ENCODE data around the gene RSRP1.
"Not testable (repeated sequence)": the region's sequence is repeated elsewhere in the genome, so short reads cannot be mapped to it uniquely, and the experiment has no call there.

Gene RSRP1

GRCh38 chr1:25247024-25247828 lies at the start of gene RSRP1:
Gene RSRP1 (minus strand): TSS chr1:25247454. CDS start chr1:25246963, 491 bp downstream.
- Histone ChIP-seq H3K36me3 (ENCODE audit: insufficient read depth, insufficient read length, low read length) (peaks cover 49% of the 10 kb centered on the region), H3K4me1 (ENCODE audit: insufficient read depth, insufficient read length) (peaks cover 4% of the 10 kb centered on the region), H3K9ac (ENCODE audit: insufficient read length, low read depth) (peak within 1 kb of the TSS; percentile 100), H3K9me3 (ENCODE audit: insufficient read depth, low read length) (no peaks in the 10 kb centered on the region), H3K27me3 (ENCODE audit: insufficient read depth, insufficient read length) (no peaks in the 10 kb centered on the region), H3K4me3 (ENCODE audit: insufficient read length, low read depth) (peak within 1 kb of the TSS; percentile 100)
- peak; percentile 99 for DNase-seq (ENCODE audit: low read depth, low spot score)
- no peak for TF ChIP-seq ZNF274 (IDR thresholded peaks at IDR 0.05; ENCODE audit: low read depth, low read length)
- no peak for TF ChIP-seq YY1 (IDR thresholded peaks at IDR 0.05; ENCODE audit: insufficient read depth, insufficient read length)
- TF ChIP-seq SUZ12 (IDR thresholded peaks at IDR 0.05; ENCODE audit: extremely low read depth, insufficient read depth, insufficient read length), result no peak

GRCh38 chr1:25296501-25296900 lies 49.2 kb upstream of the RSRP1 start:
- not testable (repeated sequence) for H3K27me3 ChIP-seq (ENCODE audit: insufficient read depth, insufficient read length); H3K4me1 ChIP-seq (ENCODE audit: insufficient read depth, insufficient read length); H3K9me3 ChIP-seq (ENCODE audit: insufficient read depth, low read length); H3K36me3 ChIP-seq (ENCODE audit: insufficient read depth, insufficient read length, low read length); DNase-seq (ENCODE audit: low read depth, low spot score); H3K4me3 ChIP-seq (ENCODE audit: insufficient read length, low read depth); H3K9ac ChIP-seq (ENCODE audit: insufficient read length, low read depth)

- H3K9ac ChIP-seq (ENCODE audit: insufficient read length, low read depth); H3K4me3 ChIP-seq (ENCODE audit: insufficient read length, low read depth); H3K9me3 ChIP-seq (ENCODE audit: insufficient read depth, low read length); H3K27me3 ChIP-seq (ENCODE audit: insufficient read depth, insufficient read length); DNase-seq (ENCODE audit: low read depth, low spot score); H3K36me3 ChIP-seq (ENCODE audit: insufficient read depth, insufficient read length, low read length); H3K4me1 ChIP-seq (ENCODE audit: insufficient read depth, insufficient read length): not testable (repeated sequence)
These were observed 47.9 kb upstream of the RSRP1 start for GRCh38 chr1:25294889-25295826.

- H3K36me3 ChIP-seq (ENCODE audit: insufficient read depth, insufficient read length, low read length); H3K27me3 ChIP-seq (ENCODE audit: insufficient read depth, insufficient read length); H3K4me3 ChIP-seq (ENCODE audit: insufficient read length, low read depth); DNase-seq (ENCODE audit: low read depth, low spot score); H3K4me1 ChIP-seq (ENCODE audit: insufficient read depth, insufficient read length); H3K9me3 ChIP-seq (ENCODE audit: insufficient read depth, low read length); H3K9ac ChIP-seq (ENCODE audit: insufficient read length, low read depth): not testable (repeated sequence)
These were observed 46.2 kb upstream of the RSRP1 start for GRCh38 chr1:25293426-25293825.

- H3K27me3 ChIP-seq (ENCODE audit: insufficient read depth, insufficient read length); DNase-seq (ENCODE audit: low read depth, low spot score); H3K4me3 ChIP-seq (ENCODE audit: insufficient read length, low read depth); H3K4me1 ChIP-seq (ENCODE audit: insufficient read depth, insufficient read length); H3K9ac ChIP-seq (ENCODE audit: insufficient read length, low read depth); H3K9me3 ChIP-seq (ENCODE audit: insufficient read depth, low read length); H3K36me3 ChIP-seq (ENCODE audit: insufficient read depth, insufficient read length, low read length): not testable (repeated sequence)
These were observed 42.8 kb upstream of the RSRP1 start for GRCh38 chr1:25290043-25290442.

- H3K27me3 ChIP-seq (ENCODE audit: insufficient read depth, insufficient read length); H3K36me3 ChIP-seq (ENCODE audit: insufficient read depth, insufficient read length, low read length); H3K9me3 ChIP-seq (ENCODE audit: insufficient read depth, low read length); H3K4me3 ChIP-seq (ENCODE audit: insufficient read length, low read depth); H3K9ac ChIP-seq (ENCODE audit: insufficient read length, low read depth); DNase-seq (ENCODE audit: low read depth, low spot score); H3K4me1 ChIP-seq (ENCODE audit: insufficient read depth, insufficient read length): not testable (repeated sequence)
These were observed 41.4 kb upstream of the RSRP1 start for GRCh38 chr1:25288573-25289101.

- H3K4me3 ChIP-seq (ENCODE audit: insufficient read length, low read depth); H3K36me3 ChIP-seq (ENCODE audit: insufficient read depth, insufficient read length, low read length); DNase-seq (ENCODE audit: low read depth, low spot score); H3K27me3 ChIP-seq (ENCODE audit: insufficient read depth, insufficient read length); H3K4me1 ChIP-seq (ENCODE audit: insufficient read depth, insufficient read length); H3K9me3 ChIP-seq (ENCODE audit: insufficient read depth, low read length); H3K9ac ChIP-seq (ENCODE audit: insufficient read length, low read depth): not testable (repeated sequence)
These were observed 39.9 kb upstream of the RSRP1 start for GRCh38 chr1:25287164-25287563.

GRCh38 chr1:25285862-25286261 lies 38.6 kb upstream of the RSRP1 start:
- H3K27me3 ChIP-seq (ENCODE audit: insufficient read depth, insufficient read length); H3K4me1 ChIP-seq (ENCODE audit: insufficient read depth, insufficient read length); DNase-seq (ENCODE audit: low read depth, low spot score); H3K4me3 ChIP-seq (ENCODE audit: insufficient read length, low read depth); H3K9ac ChIP-seq (ENCODE audit: insufficient read length, low read depth); H3K9me3 ChIP-seq (ENCODE audit: insufficient read depth, low read length); H3K36me3 ChIP-seq (ENCODE audit: insufficient read depth, insufficient read length, low read length): not testable (repeated sequence)

- H3K27me3 ChIP-seq (ENCODE audit: insufficient read depth, insufficient read length); H3K4me1 ChIP-seq (ENCODE audit: insufficient read depth, insufficient read length); H3K4me3 ChIP-seq (ENCODE audit: insufficient read length, low read depth): not testable (repeated sequence)
These were observed 32.4 kb upstream of the RSRP1 start for GRCh38 chr1:25279693-25280111.

GRCh38 chr1:25278790-25279189 lies 31.5 kb upstream of the RSRP1 start:
- H3K9me3 ChIP-seq (ENCODE audit: insufficient read depth, low read length); H3K4me1 ChIP-seq (ENCODE audit: insufficient read depth, insufficient read length); DNase-seq (ENCODE audit: low read depth, low spot score); H3K27me3 ChIP-seq (ENCODE audit: insufficient read depth, insufficient read length); H3K9ac ChIP-seq (ENCODE audit: insufficient read length, low read depth); H3K36me3 ChIP-seq (ENCODE audit: insufficient read depth, insufficient read length, low read length); H3K4me3 ChIP-seq (ENCODE audit: insufficient read length, low read depth): not testable (repeated sequence)

More at GRCh38 chr1:25279693-25280111, 32.4 kb upstream of the RSRP1 start:
- DNase-seq (ENCODE audit: low read depth, low spot score); H3K36me3 ChIP-seq (ENCODE audit: insufficient read depth, insufficient read length, low read length); H3K9ac ChIP-seq (ENCODE audit: insufficient read length, low read depth); H3K9me3 ChIP-seq (ENCODE audit: insufficient read depth, low read length): not testable (repeated sequence)

- not testable (repeated sequence) for H3K4me3 ChIP-seq (ENCODE audit: insufficient read length, low read depth); H3K9ac ChIP-seq (ENCODE audit: insufficient read length, low read depth); H3K27me3 ChIP-seq (ENCODE audit: insufficient read depth, insufficient read length); H3K4me1 ChIP-seq (ENCODE audit: insufficient read depth, insufficient read length); H3K9me3 ChIP-seq (ENCODE audit: insufficient read depth, low read length); H3K36me3 ChIP-seq (ENCODE audit: insufficient read depth, insufficient read length, low read length); DNase-seq (ENCODE audit: low read depth, low spot score)
These were observed 31.1 kb upstream of the RSRP1 start for GRCh38 chr1:25278358-25278757.
